GM12864 (cell line): ENCODE results near the gene CUEDC1.
"Not testable (repeated sequence)": the region's sequence is repeated elsewhere in the genome, so short reads cannot be mapped to it uniquely, and the experiment has no call there.

Source experiments
- DNase-seq: peaks from one replicate; pipeline ENCODE4 v3.0.0-alpha.2; 2011; ENCODE audit warnings: low read depth
- H3K4me3 ChIP-seq: 2 replicates; pipeline ENCODE4 v1.5.1; 2011; ENCODE audit warnings: mild to moderate bottlenecking, low read depth, low read length, control low read depth
- TF ChIP-seq, protein P1 (sequence below): IDR thresholded peaks from 2 replicates; pipeline ENCODE4 v1.5.1; 2011; ENCODE audit warnings: low read depth, mild to moderate bottlenecking, moderate library complexity, low read length, control low read depth, inconsistent platforms; ENCODE audit errors: missing control alignments

Gene CUEDC1

DNA sequence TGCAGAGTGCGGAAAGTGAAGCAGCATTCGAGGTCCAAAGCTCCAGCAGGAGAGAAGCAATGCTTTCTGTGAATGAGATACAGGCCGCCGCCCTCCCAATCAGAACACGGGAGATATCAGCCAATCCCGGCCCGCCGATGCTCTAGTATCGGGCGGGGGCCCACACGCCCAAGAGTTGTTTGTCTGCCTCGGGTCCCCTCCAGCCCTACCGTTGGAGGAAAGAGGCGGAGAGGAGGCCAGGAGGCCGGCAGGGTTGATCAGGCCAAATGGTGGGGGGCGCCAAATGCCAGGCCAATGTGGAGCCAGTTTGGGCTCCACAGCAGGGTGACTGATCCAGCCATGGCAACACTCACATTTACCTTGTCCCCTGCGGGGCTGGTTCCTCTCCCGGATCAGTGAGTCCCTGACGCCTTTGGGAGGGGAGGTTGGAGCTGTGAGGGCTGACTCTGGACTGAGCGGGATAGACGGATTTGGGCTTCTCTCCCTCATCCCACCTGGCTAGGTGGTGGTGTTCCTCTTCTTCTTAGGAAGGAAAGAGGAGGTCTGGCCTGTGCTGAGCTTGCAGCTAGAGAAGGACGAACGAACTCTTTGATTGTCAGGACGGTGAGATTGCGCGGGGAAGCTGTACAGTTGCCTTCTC, 10.4 kb upstream of the CUEDC1 start:
- H3K4me3 ChIP-seq: no peak overlapping the region
- no peak for DNase-seq
- TF ChIP-seq, protein P1, sequence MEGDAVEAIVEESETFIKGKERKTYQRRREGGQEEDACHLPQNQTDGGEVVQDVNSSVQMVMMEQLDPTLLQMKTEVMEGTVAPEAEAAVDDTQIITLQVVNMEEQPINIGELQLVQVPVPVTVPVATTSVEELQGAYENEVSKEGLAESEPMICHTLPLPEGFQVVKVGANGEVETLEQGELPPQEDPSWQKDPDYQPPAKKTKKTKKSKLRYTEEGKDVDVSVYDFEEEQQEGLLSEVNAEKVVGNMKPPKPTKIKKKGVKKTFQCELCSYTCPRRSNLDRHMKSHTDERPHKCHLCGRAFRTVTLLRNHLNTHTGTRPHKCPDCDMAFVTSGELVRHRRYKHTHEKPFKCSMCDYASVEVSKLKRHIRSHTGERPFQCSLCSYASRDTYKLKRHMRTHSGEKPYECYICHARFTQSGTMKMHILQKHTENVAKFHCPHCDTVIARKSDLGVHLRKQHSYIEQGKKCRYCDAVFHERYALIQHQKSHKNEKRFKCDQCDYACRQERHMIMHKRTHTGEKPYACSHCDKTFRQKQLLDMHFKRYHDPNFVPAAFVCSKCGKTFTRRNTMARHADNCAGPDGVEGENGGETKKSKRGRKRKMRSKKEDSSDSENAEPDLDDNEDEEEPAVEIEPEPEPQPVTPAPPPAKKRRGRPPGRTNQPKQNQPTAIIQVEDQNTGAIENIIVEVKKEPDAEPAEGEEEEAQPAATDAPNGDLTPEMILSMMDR: no peak

DNA sequence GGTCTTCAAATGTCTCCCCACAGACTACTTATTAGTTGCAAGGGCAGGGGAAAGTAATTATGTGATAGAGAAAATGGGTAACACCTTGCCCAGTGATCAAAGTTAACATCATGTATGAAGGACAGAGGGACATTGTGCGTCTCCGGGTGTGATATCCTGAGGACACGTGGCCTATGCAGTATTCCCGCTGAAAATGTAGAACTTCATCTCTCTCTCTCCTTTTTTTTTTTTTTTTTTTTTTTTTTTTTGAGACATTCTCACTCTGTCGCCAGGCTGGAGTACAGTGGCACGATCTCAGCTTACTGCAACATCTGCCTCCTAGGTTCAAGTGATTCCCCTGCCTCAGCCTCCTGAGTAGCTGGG, 7.9 kb upstream of the CUEDC1 start:
- no peak overlapping the region for H3K4me3 ChIP-seq
- TF ChIP-seq, protein P1: no peak
- no peak for DNase-seq

DNA sequence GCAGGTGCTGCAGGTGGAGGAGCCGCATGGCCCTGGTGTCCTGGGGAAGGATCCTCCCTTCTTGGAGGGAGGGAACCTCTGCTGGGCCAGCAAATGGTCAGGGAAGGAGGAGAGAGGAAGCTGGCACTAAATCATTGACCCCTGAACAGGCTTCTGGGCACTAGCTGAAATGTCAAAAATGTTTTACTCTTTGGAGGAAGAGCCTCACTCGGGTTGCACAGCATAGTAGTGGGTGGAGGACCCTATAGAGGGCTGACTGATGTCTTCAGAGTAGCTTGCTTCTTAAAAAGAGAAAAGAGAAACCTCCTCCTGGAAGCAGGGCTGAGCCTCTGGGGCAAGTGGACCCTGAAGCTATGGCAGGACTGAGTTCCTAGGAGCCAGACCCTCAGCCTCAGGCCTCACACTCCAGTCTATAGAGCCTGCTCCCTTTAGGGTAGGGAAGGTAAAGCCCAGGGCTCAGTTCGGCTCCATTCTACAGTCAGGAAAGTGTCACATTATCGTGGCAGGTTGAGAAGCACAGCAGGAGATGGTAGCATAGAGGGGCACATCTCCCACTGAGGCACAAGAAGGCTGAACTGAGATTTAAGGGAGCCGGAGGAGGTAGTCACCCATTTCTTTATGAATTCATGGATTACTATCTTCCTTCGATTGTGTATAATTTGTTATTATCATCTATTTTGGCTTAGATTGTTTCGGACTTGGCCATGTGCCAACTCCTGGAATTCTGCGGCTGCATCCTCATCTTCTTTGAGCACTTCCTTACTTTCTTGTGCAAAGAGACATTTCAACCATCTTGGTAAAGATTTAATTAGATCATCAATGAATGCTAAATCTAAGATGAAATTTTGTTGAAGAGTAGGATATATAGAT, 7.3 kb upstream of the CUEDC1 start:
- no peak overlapping the region for H3K4me3 ChIP-seq
- TF ChIP-seq, protein P1: no peak

DNA sequence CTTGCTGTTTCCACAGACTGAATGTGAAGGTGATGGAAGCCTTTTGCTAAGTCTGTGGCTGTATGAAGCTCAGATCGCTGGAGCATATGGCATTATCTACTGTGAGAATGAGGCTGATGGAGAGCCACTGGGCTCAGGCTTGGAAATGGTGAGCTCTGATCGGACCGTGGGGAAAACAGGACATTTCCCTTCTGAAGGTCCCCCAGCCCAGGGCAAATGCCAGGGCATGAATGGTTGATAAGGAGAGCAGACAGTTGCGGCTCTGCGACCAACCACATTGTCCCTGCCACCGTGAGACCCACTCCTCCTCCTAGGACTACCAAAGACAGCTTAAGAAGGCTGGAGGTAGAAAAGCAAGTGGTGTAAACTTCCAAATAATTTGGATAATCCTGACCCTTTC, 4.7 kb upstream of the CUEDC1 start:
- TF ChIP-seq, protein P1: no peak
- no peak overlapping the region for H3K4me3 ChIP-seq
- DNase-seq: no peak

More for the DNA sequence above, 7.3 kb upstream of the CUEDC1 start:
- DNase-seq: no peak

DNA sequence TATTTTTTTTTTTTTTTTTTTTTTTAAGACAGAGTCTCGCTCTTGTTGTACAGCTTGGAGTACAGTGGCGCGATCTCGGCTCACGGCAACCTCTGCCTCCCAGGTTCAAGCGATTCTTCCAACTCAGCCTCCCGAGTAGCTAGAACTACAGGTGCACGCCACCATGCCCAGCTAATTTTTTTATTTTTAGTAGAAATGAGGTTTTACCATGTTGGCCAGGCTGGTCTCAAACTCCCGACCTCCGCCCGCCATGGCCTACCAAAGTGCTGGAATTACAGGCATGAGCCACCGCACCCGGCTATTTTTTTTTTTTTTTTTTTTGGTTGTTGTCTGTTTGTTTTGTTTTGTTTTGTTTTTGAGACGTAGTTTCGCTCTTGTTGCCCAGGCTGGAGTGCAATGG, 3.2 kb upstream of the CUEDC1 start:
- not testable (repeated sequence) for H3K4me3 ChIP-seq, DNase-seq

DNA sequence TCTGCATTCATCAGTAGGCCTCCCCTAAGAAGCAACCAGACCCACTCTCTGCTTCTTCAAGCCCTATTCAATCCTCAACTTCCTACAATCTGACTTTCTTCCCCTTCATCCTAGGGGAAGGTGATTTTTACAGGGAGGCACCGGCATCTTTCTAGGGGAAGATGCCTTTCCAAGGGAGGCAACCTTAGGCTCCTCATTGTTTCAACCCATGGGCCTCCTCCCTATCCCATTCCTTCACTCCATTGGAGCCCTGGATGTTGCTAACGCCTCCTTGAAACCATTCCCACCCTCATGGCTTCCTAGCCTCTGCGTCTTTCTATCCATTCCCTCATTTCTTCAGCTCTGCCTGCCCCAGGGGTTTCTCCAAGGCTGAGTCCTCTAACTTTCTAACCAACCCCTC, 2.7 kb upstream of the CUEDC1 start:
- TF ChIP-seq, protein P1: no peak

DNA sequence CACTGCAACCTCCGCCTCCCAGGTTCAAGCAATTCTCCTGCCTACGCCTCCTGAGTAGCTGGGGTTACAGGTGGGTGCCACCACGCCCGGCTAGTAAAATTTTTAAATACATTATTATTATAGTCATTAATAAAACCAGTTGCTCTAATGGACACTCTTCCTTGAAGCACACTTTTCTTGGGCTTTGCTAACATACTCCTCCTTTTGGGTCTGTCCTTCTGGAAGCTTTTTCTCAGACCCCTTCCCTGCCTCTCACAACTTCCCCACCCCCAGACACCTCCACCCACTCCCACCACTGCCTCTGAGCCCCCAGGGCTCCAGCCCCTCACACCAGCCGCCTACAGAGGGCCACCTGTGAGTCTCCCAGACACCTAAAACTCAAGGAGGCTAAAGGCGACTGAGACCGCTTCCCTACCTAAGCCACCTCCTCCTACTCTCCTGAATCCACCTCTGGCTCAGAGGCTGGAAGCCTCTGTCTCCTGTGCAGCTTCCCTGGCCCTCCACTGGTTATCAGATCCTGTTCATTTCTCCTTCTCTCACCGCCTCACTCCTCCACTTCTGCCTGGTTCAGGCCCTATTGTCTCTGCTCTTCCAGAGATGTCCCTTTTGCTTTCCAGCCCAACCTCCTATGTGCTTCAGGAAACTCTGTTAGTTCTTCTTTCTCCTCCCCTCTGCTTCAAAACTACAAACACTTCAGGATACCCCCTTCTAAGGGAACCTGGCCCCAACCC, 2.1 kb upstream of the CUEDC1 start:
- H3K4me3 ChIP-seq: no peak overlapping the region
- no peak for DNase-seq
- TF ChIP-seq, protein P1: no peak

More for the DNA sequence above, 2.7 kb upstream of the CUEDC1 start:
- H3K4me3 ChIP-seq: no peak overlapping the region
- no peak for DNase-seq
